Measurements from ENCODE around the gene SCARF2.
"Not testable (repeated sequence)": the region's sequence is repeated elsewhere in the genome, so short reads cannot be mapped to it uniquely, and the experiment has no call there.

DNA sequence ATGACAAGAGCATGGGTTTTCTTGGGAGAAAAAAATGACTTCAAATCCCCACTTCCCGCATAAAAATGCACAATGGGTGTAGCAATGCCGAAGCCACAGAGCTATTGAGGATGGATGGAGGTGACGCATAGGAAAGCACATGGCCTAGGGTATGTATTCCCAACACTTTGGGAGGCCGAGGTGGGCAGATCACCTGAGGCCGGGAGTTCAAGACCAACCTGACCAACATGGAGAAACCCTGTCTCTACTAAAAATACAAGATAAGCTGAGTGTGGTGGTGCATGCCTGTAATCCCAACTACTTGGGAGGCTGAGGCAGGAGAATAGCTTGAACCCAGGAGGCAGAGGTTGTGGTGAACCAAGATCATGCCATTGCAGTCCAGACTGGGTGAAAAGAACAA is 58.9 kb downstream of the SCARF2 start:
- not testable (repeated sequence) for TF ChIP-seq POLR2A (IDR thresholded peaks at IDR 0.05)
- TF ChIP-seq, protein P1, sequence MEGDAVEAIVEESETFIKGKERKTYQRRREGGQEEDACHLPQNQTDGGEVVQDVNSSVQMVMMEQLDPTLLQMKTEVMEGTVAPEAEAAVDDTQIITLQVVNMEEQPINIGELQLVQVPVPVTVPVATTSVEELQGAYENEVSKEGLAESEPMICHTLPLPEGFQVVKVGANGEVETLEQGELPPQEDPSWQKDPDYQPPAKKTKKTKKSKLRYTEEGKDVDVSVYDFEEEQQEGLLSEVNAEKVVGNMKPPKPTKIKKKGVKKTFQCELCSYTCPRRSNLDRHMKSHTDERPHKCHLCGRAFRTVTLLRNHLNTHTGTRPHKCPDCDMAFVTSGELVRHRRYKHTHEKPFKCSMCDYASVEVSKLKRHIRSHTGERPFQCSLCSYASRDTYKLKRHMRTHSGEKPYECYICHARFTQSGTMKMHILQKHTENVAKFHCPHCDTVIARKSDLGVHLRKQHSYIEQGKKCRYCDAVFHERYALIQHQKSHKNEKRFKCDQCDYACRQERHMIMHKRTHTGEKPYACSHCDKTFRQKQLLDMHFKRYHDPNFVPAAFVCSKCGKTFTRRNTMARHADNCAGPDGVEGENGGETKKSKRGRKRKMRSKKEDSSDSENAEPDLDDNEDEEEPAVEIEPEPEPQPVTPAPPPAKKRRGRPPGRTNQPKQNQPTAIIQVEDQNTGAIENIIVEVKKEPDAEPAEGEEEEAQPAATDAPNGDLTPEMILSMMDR (IDR thresholded peaks at IDR 0.05): not testable (repeated sequence)

Data from testis (tissue), 2 donors.